ENCODE results near the gene PDE4A. TPM values are rescaled to one million over a fixed set of nuclear protein-coding genes. Genes with fewer than 3 reads are reported as not detected.
A peak's percentile ranks its signal among the peaks of the same experiment; 100 is the strongest.
"Not testable (repeated sequence)": the region's sequence is repeated elsewhere in the genome, so short reads cannot be mapped to it uniquely, and the experiment has no call there.

PDE4A gene
- total RNA-seq, 1 experiment from 2014 or later = 9.2 TPM

- peak; percentile 36 for DNase-seq (ENCODE audit: low read depth)
These were observed 41.0 kb downstream of the PDE4A start for GRCh38 chr19:10461047-10461949.

DNA sequence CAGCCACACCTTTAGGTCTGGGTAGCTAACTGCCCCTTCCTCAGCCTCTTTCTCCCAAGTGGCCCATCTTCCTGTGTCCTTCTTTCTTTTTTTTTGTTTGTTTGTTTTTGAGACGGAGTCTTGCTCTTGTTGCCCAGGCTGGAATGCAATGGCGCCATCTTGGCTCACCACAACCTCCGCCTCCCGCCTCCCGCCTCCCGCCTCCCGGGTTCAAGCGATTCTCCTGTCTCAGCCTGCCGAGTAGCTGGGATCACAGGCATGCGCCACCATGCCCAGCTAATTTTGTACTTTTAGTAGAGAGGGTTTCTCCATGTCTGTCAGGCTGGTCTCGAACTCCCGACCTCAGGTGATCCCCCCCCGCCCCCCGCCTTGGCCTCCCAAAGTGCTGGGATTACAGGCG is 41.7 kb downstream of the PDE4A start:
- not testable (repeated sequence) for DNase-seq (ENCODE audit: low read depth)

- no peak for DNase-seq (ENCODE audit: low read depth)
These were observed 42.2 kb downstream of the PDE4A start for GRCh38 chr19:10462557-10462956.

DNA sequence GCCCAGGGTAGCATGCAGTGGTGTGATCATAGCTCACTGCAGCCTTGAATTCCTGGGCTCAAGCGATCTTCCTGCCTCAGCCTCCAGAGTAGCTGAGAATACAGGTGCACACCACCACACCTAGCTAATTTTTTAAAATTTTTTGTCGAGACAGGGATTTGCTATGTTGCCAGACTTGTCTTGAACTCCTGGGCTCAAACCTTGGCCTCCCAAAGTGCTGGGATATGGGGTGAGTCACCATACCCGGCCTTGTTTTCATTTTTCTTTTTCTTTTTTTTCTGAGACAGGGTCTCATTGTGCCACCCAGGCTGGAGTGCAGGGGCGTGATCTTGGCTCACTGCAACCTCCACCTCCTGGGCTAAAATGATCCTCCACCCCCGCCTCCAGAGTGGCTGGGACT is 44.1 kb downstream of the PDE4A start:
- DNase-seq (ENCODE audit: low read depth) = no peak

GRCh38 chr19:10467104-10467706 is 46.9 kb downstream of the PDE4A start:
- DNase-seq (ENCODE audit: low read depth) = no peak

- no peak for DNase-seq (ENCODE audit: low read depth)
These were observed 47.8 kb downstream of the PDE4A start for GRCh38 chr19:10468133-10468532.

- DNase-seq (ENCODE audit: low read depth) = peak; percentile 29
These were observed 51.6 kb downstream of the PDE4A start for GRCh38 chr19:10471909-10472308.

DNA sequence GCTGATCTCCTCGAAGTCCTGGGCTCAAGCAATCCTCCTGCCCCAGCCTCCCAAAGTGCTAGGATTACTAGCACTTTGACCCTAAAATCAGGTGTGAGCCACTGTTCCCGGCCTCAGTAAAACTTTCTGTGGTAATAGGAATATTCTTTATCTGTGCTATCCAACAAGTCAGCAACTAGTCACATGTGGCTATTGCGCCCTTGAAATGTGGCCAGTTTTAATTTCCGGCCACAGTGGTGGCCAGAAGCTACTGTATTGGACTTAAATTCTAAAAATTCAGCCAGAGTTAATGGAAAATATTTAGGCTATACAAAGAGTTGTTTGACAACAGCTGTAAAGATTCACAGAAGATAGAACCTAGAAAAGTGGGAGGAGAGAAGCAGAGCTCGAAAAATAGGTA is 52.9 kb downstream of the PDE4A start:
- DNase-seq (ENCODE audit: low read depth) = no peak

DNA sequence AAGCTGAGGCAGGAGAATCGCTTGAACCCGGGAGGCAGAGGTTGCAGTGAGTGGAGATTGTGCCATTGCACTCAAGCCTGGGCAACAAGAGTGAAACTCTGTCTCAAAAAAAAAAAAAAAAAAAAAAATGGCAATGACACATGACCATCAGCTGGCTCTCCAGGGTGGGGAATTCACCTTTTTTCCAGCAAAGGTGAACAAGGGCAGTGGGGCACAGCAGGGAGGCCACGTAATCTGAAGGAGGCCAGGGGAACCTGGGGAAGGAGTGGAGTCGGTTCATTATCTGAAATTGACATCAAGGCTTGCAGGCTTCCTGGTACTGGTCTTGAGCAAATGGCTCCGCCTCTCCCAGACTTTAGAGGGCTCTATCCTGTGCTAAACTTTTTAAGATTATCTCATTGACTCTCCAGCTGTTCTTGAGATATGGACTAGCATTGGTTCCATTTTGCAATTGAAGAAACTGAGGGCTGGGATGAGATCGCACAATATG is 54.7 kb downstream of the PDE4A start:
- no peak for DNase-seq (ENCODE audit: low read depth)

- no peak for DNase-seq (ENCODE audit: low read depth)
These were observed 58.1 kb downstream of the PDE4A start for GRCh38 chr19:10478476-10478875.

DNA sequence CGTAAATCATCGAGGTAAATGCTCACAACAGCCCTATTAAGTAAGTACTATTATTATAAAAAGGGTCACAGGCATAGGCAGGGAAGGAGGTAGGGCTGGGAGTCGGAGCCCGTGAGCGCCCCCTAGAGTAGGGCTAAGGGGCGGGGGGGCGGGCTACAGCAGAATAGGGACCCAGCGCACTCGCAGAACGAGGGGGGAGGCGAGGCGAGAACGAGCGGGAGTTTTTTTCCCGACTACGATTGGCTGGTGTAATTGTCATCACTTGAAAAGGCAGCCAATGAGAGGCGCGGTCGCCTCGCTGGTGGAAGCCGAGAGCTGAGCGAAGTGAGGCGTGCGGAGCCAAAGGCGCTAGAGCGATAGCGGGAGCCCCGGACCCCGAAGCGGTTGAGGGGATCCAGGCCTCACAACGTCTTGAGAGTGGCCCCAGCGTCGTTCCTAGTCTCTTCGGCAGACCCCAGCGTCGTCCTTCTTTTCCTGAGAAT is 58.6 kb downstream of the PDE4A start:
- peak; percentile 51 for DNase-seq (ENCODE audit: low read depth)

GRCh38 chr19:10486551-10486950 is 66.2 kb downstream of the PDE4A start:
- no peak for DNase-seq (ENCODE audit: low read depth)

- DNase-seq (ENCODE audit: low read depth) = no peak
These were observed 71.2 kb downstream of the PDE4A start for GRCh38 chr19:10491472-10492047.

DNA sequence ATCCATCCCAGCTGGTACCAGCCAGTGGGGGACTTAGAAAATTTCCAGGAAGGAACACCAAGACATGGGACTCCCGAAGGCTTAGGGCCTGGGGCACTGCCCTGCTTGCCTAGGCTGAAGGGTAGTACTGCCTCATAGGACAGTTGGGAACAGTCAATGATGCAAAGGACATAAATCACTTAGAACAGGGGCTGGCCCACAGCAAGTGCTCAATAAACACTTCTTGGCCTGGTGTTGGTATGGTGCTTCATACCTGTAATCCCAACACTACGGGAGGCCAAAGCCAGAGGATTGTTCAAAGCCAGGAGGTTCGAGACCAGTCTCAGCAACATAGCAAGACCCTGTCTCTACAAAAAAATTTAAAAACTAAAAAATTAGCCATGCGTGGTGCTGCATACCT is 77.0 kb downstream of the PDE4A start:
- DNase-seq (ENCODE audit: low read depth) = no peak

GRCh38 chr19:10499550-10500246 is 79.4 kb downstream of the PDE4A start:
- DNase-seq (ENCODE audit: low read depth) = no peak

GRCh38 chr19:10500247-10500592 is 79.9 kb downstream of the PDE4A start:
- DNase-seq (ENCODE audit: low read depth) = no peak

DNA sequence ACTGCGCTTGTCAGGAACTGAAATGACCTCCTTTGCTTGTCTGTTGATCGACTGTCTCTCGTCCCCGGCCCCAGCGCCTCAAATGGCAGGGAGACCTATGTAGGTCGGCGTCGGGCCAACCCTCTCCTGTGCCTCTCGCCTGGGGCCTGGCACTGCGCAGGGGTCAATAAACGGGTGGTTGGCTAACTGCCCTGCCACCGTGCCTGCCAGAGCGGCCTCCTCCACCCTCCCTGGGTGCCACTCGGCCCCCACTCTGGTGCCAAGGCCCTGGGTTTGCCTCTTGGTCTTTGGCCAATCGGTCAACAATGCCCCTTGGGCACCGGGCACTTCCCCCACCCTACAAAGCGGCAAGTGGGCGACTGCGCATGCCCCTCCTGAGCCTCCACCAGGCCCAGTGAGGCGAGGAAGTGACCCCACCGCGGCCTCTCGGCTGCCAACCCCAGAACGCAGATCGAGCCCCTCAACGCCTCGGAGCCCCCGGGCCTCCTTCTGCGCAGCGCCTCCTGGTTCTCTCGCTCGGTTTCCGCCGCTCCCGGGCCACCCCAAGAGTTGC is 81.7 kb downstream of the PDE4A start:
- DNase-seq (ENCODE audit: low read depth) = peak; percentile 52

DNA sequence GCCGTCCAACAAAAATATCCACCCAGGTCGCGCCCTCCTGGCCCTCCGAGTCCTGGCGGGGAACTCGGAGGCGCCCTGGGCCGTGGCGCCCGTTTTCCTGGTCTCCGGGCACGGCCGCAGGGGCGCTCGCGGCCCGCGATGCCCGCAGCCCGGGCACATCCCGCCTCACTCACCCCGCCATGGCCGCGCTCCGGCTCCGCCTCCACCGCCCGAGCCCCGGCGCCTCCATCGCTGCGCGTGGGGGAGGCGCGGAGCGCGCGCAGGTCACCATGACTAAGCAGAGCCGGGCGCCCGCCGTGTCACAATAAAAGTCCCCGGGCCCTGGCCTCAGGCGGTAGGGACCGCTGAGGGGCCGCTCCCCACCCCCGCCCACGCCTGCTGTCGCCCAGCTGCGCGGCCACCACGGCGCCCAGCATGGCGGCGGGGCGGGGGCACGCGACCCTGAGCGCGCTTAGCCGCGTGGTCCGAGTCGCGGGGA is 82.2 kb downstream of the PDE4A start:
- DNase-seq (ENCODE audit: low read depth) = peak; percentile 89

DNA sequence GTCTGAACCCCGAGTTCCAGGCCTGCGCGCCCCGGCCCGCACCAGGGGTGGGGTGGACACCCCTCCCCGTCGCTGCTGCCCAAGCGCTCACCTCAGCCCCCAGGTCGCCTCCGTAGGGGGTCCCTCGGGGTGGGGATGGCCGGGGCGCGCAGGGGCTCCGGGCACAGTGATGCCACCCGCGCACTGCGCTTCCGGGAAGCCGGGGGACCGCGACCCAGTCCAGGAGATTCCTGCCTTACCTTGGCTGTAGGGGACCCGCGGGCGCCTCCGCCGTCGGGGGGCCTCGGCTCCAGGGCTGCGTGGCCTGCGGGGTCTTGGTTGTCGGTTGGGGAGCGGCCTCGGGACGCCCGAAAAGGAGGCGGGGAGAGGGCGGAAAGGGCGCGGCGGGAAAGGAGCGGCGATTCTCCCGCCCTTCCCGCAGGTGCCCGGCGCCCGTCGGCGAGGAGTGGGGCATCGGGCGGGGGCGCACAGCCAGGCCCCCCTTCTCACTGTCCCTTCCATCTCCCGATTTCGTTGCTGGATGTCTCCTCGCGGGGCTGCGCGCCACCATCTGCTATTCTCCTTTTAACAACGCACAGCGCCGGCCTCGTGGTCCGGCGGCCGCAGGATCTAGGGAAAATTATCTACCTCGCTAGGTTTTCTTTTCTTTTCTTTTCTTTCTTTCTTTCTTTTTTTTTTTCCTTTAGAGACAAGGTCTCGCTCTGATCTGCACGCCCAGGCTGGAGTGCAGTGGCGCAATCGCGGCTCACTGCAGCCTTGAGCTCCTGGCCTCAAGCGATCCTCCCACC is 82.9 kb downstream of the PDE4A start, which contains the start of gene KEAP1:
TSS of gene KEAP1 (minus strand) at position 355 of the 788 bp plus-strand sequence. CDS start 3,323 bp downstream, outside the sequence.
- peak; percentile 21 for DNase-seq (ENCODE audit: low read depth)

GRCh38 chr19:10505583-10506229 is 85.4 kb downstream of the PDE4A start:
- DNase-seq (ENCODE audit: low read depth) = peak; percentile 30

All from HT1080 (cell line).